ENCODE results near the gene TMPRSS15.

TMPRSS15 gene

DNA sequence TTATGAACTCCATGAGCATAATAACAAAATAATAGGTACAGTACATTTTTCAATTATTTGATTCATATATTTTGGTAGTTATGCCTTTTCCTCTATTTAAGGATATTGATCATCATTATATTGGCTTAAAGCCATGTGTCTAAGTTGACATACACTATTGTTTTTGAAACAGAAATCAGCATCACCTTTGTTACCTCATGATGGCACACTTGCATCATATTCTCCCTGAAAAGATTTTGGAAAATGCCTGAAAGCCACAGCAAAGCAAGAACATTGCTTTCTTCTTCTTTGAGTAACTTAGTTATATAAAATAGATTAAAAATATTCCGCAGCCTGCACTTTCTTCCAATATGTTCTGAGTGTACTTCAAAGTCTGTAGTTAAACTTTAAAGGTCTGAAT, 33.3 kb downstream of the TMPRSS15 start:
- H2BK15ac ChIP-seq (ENCODE audit: low read depth, poor library complexity, severe bottlenecking): no peak overlapping the region
- no CpG with 5 or more reads among the region's 1 CpG for WGBS
- H2AFZ ChIP-seq (ENCODE audit: low read depth, low read length): no peak overlapping the region
- no peak overlapping the region for H2BK12ac ChIP-seq (ENCODE audit: low read length in 2 of 2)
- H4K91ac ChIP-seq (ENCODE audit: low read length): no peak overlapping the region
- no peak overlapping the region for H3K27ac ChIP-seq (ENCODE audit: low read length, poor library complexity, severe bottlenecking)
- H2BK5ac ChIP-seq (ENCODE audit: low read depth, low read length, poor library complexity, severe bottlenecking): no peak overlapping the region
- no peak overlapping the region for H3K4me2 ChIP-seq (ENCODE audit: low read length, poor library complexity, severe bottlenecking)
- H3K4me3 ChIP-seq (ENCODE audit: insufficient read depth in 1 of 2, low read depth in 1 of 2, low read length in 2 of 2): no peak overlapping the region
- no peaks in the 10 kb centered on the region for H3K36me3 ChIP-seq (ENCODE audit: control insufficient read depth in 1 of 2, insufficient read depth in 2 of 2, low read depth in 1 of 2, low read length in 2 of 2)
- H3K9ac ChIP-seq (ENCODE audit: low read length): no peak overlapping the region
- no peaks in the 10 kb centered on the region for H3K4me1 ChIP-seq (ENCODE audit: control insufficient read depth, insufficient read depth, low read depth, low read length)
- H3K23ac ChIP-seq (ENCODE audit: low read length in 2 of 2): no peak overlapping the region
- DNase-seq: no peak
- H3K14ac ChIP-seq (ENCODE audit: low read length in 2 of 2): no peak overlapping the region
- no peak overlapping the region for H4K8ac ChIP-seq (ENCODE audit: low read length)
- no peaks in the 10 kb centered on the region for H3K79me1 ChIP-seq (replicated peaks; ENCODE audit: low read length, poor library complexity, severe bottlenecking)
- H3K9me3 ChIP-seq (ENCODE audit: control insufficient read depth, low read length): no peaks in the 10 kb centered on the region
- no peaks in the 10 kb centered on the region for H3K27me3 ChIP-seq (ENCODE audit: control insufficient read depth in 1 of 2, insufficient read depth in 1 of 2, low read length in 2 of 2)
- no peak overlapping the region for H3K4ac ChIP-seq (ENCODE audit: low read depth in 1 of 2, low read length in 2 of 2)
- H2AK5ac ChIP-seq (ENCODE audit: low read length, severe bottlenecking): no peak overlapping the region
- H3K18ac ChIP-seq (ENCODE audit: low read depth in 1 of 2, low read length in 2 of 2): no peak overlapping the region
- no peak overlapping the region for H2BK120ac ChIP-seq (ENCODE audit: low read depth, low read length)

DNA sequence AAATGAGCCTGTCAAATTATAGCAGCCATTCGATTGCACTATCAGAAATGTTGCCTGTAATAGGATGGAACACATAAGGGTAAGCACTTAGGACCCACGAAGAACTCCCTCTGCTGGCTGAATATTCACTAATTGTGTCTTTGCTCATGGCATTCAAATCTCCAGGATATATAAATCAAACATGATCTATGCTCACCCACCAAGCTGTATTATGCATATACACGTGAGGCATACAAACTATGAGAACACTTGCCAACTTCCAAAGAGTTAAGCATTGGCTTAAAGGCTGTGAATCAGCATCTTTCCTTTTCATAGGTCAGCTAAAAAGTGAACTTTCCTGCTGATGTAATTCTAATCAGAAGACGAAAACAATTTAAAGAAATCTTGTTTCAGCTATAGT, 34.5 kb downstream of the TMPRSS15 start:
- Histone ChIP-seq H4K91ac (ENCODE audit: low read length) (no peak overlapping the region), H3K4ac (ENCODE audit: low read depth in 1 of 2, low read length in 2 of 2) (no peak overlapping the region), H2BK120ac (ENCODE audit: low read depth, low read length) (no peak overlapping the region), H3K27ac (ENCODE audit: low read length, poor library complexity, severe bottlenecking) (no peak overlapping the region), H2BK12ac (ENCODE audit: low read length in 2 of 2) (no peak overlapping the region), H3K4me3 (ENCODE audit: insufficient read depth in 1 of 2, low read depth in 1 of 2, low read length in 2 of 2) (no peak overlapping the region), H3K4me1 (ENCODE audit: control insufficient read depth, insufficient read depth, low read depth, low read length) (no peaks in the 10 kb centered on the region), H2BK15ac (ENCODE audit: low read depth, poor library complexity, severe bottlenecking) (no peak overlapping the region), H3K27me3 (ENCODE audit: control insufficient read depth in 1 of 2, insufficient read depth in 1 of 2, low read length in 2 of 2) (no peaks in the 10 kb centered on the region), H3K9me3 (ENCODE audit: control insufficient read depth, low read length) (no peaks in the 10 kb centered on the region), H3K79me1 (replicated peaks; ENCODE audit: low read length, poor library complexity, severe bottlenecking) (no peaks in the 10 kb centered on the region), H2AK5ac (ENCODE audit: low read length, severe bottlenecking) (no peak overlapping the region), H3K4me2 (ENCODE audit: low read length, poor library complexity, severe bottlenecking) (no peak overlapping the region), H3K18ac (ENCODE audit: low read depth in 1 of 2, low read length in 2 of 2) (no peak overlapping the region), H2BK5ac (ENCODE audit: low read depth, low read length, poor library complexity, severe bottlenecking) (no peak overlapping the region), H2AFZ (ENCODE audit: low read depth, low read length) (no peak overlapping the region), H3K9ac (ENCODE audit: low read length) (no peak overlapping the region), H4K8ac (ENCODE audit: low read length) (no peak overlapping the region), H3K14ac (ENCODE audit: low read length in 2 of 2) (no peak overlapping the region), H3K23ac (ENCODE audit: low read length in 2 of 2) (no peak overlapping the region), H3K36me3 (ENCODE audit: control insufficient read depth in 1 of 2, insufficient read depth in 2 of 2, low read depth in 1 of 2, low read length in 2 of 2) (no peaks in the 10 kb centered on the region)
- WGBS: 24% methylated on average over 3 of the region's 4 CpGs
- peak; percentile 46 for DNase-seq

GRCh38 chr21:18368205-18368604, 35.4 kb downstream of the TMPRSS15 start:
- Histone ChIP-seq H4K8ac (ENCODE audit: low read length) (no peak overlapping the region), H3K4me2 (ENCODE audit: low read length, poor library complexity, severe bottlenecking) (no peak overlapping the region), H3K9me3 (ENCODE audit: control insufficient read depth, low read length) (no peaks in the 10 kb centered on the region), H3K4ac (ENCODE audit: low read depth in 1 of 2, low read length in 2 of 2) (no peak overlapping the region), H3K23ac (ENCODE audit: low read length in 2 of 2) (no peak overlapping the region), H3K4me1 (ENCODE audit: control insufficient read depth, insufficient read depth, low read depth, low read length) (no peaks in the 10 kb centered on the region), H3K27me3 (ENCODE audit: control insufficient read depth in 1 of 2, insufficient read depth in 1 of 2, low read length in 2 of 2) (no peaks in the 10 kb centered on the region), H3K36me3 (ENCODE audit: control insufficient read depth in 1 of 2, insufficient read depth in 2 of 2, low read depth in 1 of 2, low read length in 2 of 2) (no peaks in the 10 kb centered on the region), H4K91ac (ENCODE audit: low read length) (no peak overlapping the region), H3K27ac (ENCODE audit: low read length, poor library complexity, severe bottlenecking) (no peak overlapping the region), H2AK5ac (ENCODE audit: low read length, severe bottlenecking) (no peak overlapping the region), H2BK12ac (ENCODE audit: low read length in 2 of 2) (no peak overlapping the region), H3K79me1 (replicated peaks; ENCODE audit: low read length, poor library complexity, severe bottlenecking) (no peaks in the 10 kb centered on the region), H2AFZ (ENCODE audit: low read depth, low read length) (no peak overlapping the region), H3K9ac (ENCODE audit: low read length) (no peak overlapping the region), H2BK5ac (ENCODE audit: low read depth, low read length, poor library complexity, severe bottlenecking) (no peak overlapping the region), H2BK120ac (ENCODE audit: low read depth, low read length) (no peak overlapping the region), H3K4me3 (ENCODE audit: insufficient read depth in 1 of 2, low read depth in 1 of 2, low read length in 2 of 2) (no peak overlapping the region), H2BK15ac (ENCODE audit: low read depth, poor library complexity, severe bottlenecking) (no peak overlapping the region), H3K14ac (ENCODE audit: low read length in 2 of 2) (no peak overlapping the region), H3K18ac (ENCODE audit: low read depth in 1 of 2, low read length in 2 of 2) (no peak overlapping the region)
- DNase-seq: no peak
- 88% methylated on average over 5 of the region's 6 CpGs for WGBS

DNA sequence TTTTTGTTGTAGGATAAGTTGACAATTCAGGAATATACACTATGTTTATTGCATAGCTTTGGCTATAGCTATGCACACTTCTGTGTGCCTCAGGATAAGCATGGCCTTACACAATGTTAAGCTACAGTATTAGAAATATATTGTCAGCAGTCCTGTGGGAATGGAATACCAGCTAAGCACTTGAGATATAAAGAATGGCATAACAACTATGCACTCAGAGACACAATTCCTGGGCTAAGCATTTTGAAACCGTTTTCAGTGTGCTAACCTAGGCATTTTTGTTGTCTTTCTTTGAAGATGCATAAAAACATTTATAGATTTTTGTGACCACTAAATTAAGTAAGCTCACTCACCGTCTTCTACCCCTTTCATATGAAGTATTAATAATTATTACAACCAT, 46.8 kb downstream of the TMPRSS15 start:
- Histone ChIP-seq H3K36me3 (ENCODE audit: control insufficient read depth in 1 of 2, insufficient read depth in 2 of 2, low read depth in 1 of 2, low read length in 2 of 2) (no peaks in the 10 kb centered on the region), H2AFZ (ENCODE audit: low read depth, low read length) (no peak overlapping the region), H3K79me1 (replicated peaks; ENCODE audit: low read length, poor library complexity, severe bottlenecking) (no peaks in the 10 kb centered on the region), H3K4me1 (ENCODE audit: control insufficient read depth, insufficient read depth, low read depth, low read length) (no peaks in the 10 kb centered on the region), H3K23ac (ENCODE audit: low read length in 2 of 2) (no peak overlapping the region), H3K27me3 (ENCODE audit: control insufficient read depth in 1 of 2, insufficient read depth in 1 of 2, low read length in 2 of 2) (no peaks in the 10 kb centered on the region), H4K8ac (ENCODE audit: low read length) (no peak overlapping the region), H4K91ac (ENCODE audit: low read length) (no peak overlapping the region), H3K4ac (ENCODE audit: low read depth in 1 of 2, low read length in 2 of 2) (no peak overlapping the region), H3K14ac (ENCODE audit: low read length in 2 of 2) (no peak overlapping the region), H3K9me3 (ENCODE audit: control insufficient read depth, low read length) (no peaks in the 10 kb centered on the region), H2AK5ac (ENCODE audit: low read length, severe bottlenecking) (no peak overlapping the region), H3K4me2 (ENCODE audit: low read length, poor library complexity, severe bottlenecking) (no peak overlapping the region), H3K18ac (ENCODE audit: low read depth in 1 of 2, low read length in 2 of 2) (no peak overlapping the region), H3K9ac (ENCODE audit: low read length) (no peak overlapping the region), H2BK12ac (ENCODE audit: low read length in 2 of 2) (no peak overlapping the region), H2BK120ac (ENCODE audit: low read depth, low read length) (no peak overlapping the region), H3K27ac (ENCODE audit: low read length, poor library complexity, severe bottlenecking) (no peak overlapping the region), H2BK5ac (ENCODE audit: low read depth, low read length, poor library complexity, severe bottlenecking) (no peak overlapping the region), H2BK15ac (ENCODE audit: low read depth, poor library complexity, severe bottlenecking) (no peak overlapping the region), H3K4me3 (ENCODE audit: insufficient read depth in 1 of 2, low read depth in 1 of 2, low read length in 2 of 2) (no peak overlapping the region)
- no peak for DNase-seq
- 100% methylated on average over 1 of the region's 2 CpGs for WGBS
